K562 (cell line): ENCODE results near the gene TRAPPC2L. TPM values are rescaled to one million over a fixed set of nuclear protein-coding genes. Genes with fewer than 3 reads are reported as not detected.

ENCODE experiments used
- C11orf30 ChIP-seq: fragments of 450-650 bp; IDR thresholded peaks from 2 replicates; pipeline ENCODE4 v1.6.1; 2016; ENCODE audit warnings: low read depth, mild to moderate bottlenecking
- CBX2 ChIP-seq: fragments of 200-600 bp; sonication (generic); IDR thresholded peaks from one replicate; pipeline ENCODE4 v1.6.1; 2012; ENCODE audit warnings: mild to moderate bottlenecking, low read length, inconsistent platforms; ENCODE audit not compliant: insufficient read depth, poor library complexity, severe bottlenecking
- FOXA1 ChIP-seq: fragments of 450-650 bp; IDR thresholded peaks from 2 replicates; pipeline ENCODE4 v1.6.1; 2016; ENCODE audit warnings: mild to moderate bottlenecking, borderline replicate concordance
- FOXJ2 ChIP-seq: fragments of 200-800 bp; sonication (Bioruptor generic); IDR thresholded peaks from 2 replicates; pipeline ENCODE4 v1.6.1; 2016; ENCODE audit warnings: missing genetic modification characterization, missing compliant biosample characterization
- HNRNPUL1 ChIP-seq: fragments of 200-400 bp; formaldehyde crosslinking; IDR thresholded peaks from 2 replicates; pipeline ENCODE4 v1.6.1; 2017; ENCODE audit warnings: low read length
- L3MBTL2 ChIP-seq: fragments of 450-650 bp; IDR thresholded peaks from 2 replicates; pipeline ENCODE4 v1.6.1; 2016; ENCODE audit warnings: mild to moderate bottlenecking, moderate library complexity
- LEF1 ChIP-seq: fragments of 450-650 bp; IDR thresholded peaks from 2 replicates; pipeline ENCODE4 v1.6.1; 2016; ENCODE audit warnings: mild to moderate bottlenecking
- OTX1 ChIP-seq: fragments of 450-650 bp; formaldehyde crosslinking; IDR thresholded peaks from 2 replicates; pipeline ENCODE4 v1.4.0; 2022; ENCODE audit warnings: mild to moderate bottlenecking
- PRDM10 ChIP-seq: fragments of 450-650 bp; IDR thresholded peaks from 2 replicates; pipeline ENCODE4 v1.6.1; 2018; ENCODE audit not compliant: partially characterized antibody
- TCFL5 ChIP-seq: fragments of 250-450 bp; sonication (Bioruptor Pico); conservative IDR thresholded peaks from 2 replicates; pipeline ENCODE4 v1.6.1; 2021; ENCODE audit warnings: mild to moderate bottlenecking, moderate library complexity, matching md5 sums
- TEAD4 ChIP-seq, 2 experiments: sonication (generic) in 1 of 2; formaldehyde crosslinking in 1 of 2; IDR thresholded peaks; 2 replicates each; pipeline versions ENCODE4 v1.6.1 to v1.8.0; 2012 to 2022; ENCODE audit warnings: borderline replicate concordance in 1 of 2, inconsistent platforms in 1 of 2, low read length in 1 of 2, mild to moderate bottlenecking in 1 of 2, missing genetic modification reagents in 1 of 2
- ZBTB34 ChIP-seq: fragments of 250-450 bp; sonication (Bioruptor Pico); IDR thresholded peaks from 2 replicates; pipeline ENCODE4 v1.8.0; 2021; ENCODE audit warnings: mild to moderate bottlenecking, moderate library complexity
- polyA plus RNA-seq, 8 experiments: library from polyadenylated mRNA; depleted of rRNA in 4 of 8; stranded (reverse) in 5 of 8; unstranded in 3 of 8; fragments of >200 nt; fragmentation: Nextera tagmentation in 2 of 8; fragmentation: Illumina TruSeq in 1 of 8; extraction: Ambion mirVana in 2 of 8; extraction: Trizol in 1 of 8; gene quantifications; 2 replicates each; pipeline versions ENCODE4 v1.2.1 to v1.2.3, GENCODE V29; 2011 to 2014; ENCODE audit warnings: inconsistent platforms in 1 of 8, missing spikeins in 1 of 8
- total RNA-seq, 7 experiments: library from RNA; depleted of rRNA in 6 of 7; stranded (reverse); fragments of >200 nt in 6 of 7; fragmentation: Illumina TruSeq in 2 of 7; extraction: Trizol in 2 of 7; gene quantifications; 2 replicates each; pipeline versions ENCODE4 v1.2.1 to v1.2.3, GENCODE V29; 2011 to 2021; ENCODE audit warnings: low replicate concordance in 1 of 7

TRAPPC2L gene
- total and polyA plus RNA-seq, 9 of the 15 experiments (the other 6 are each of a cell fraction or from before 2014, with no cell fraction given): 60.4 to 398 (median 97.5) TPM

- no peak for TF ChIP-seq ZBTB34 (CRISPR knock-in tag)
- TF ChIP-seq FOXA1: no peak
- TF ChIP-seq C11orf30: no peak
- peak; percentile 66 for TF ChIP-seq PRDM10
- TF ChIP-seq HNRNPUL1: no peak
- TF ChIP-seq LEF1: no peak
- TF ChIP-seq FOXJ2 (tag): no peak
- TF ChIP-seq OTX1 (CRISPR knock-in tag): no peak
- TF ChIP-seq CBX2: no peak
- peak; percentile 91; the same call in 1 of the 2 replicates for TF ChIP-seq L3MBTL2
- TF ChIP-seq TEAD4 (IDR thresholded peaks at IDR 0.05; ENCODE audit: low read length): peak; percentile 80
- TF ChIP-seq TEAD4 (CRISPR knock-in tag; IDR thresholded peaks at IDR 0.05; ENCODE audit: borderline replicate concordance): no peak
- no peak for TF ChIP-seq TCFL5
These were observed 45.0 kb upstream of the TRAPPC2L start, which contains the start of gene APRT (continued) for GRCh38 chr16:88811769-88812512.
